Ovary (tissue), 3 donors: ENCODE measurements around the gene NTRK3.

Experiments
- EP300 ChIP-seq: sonication (generic); formaldehyde crosslinking; IDR thresholded peaks from one replicate; pipeline ENCODE4 v1.6.1; 2017; ENCODE audit warnings: antibody characterized with exemption
- POLR2A ChIP-seq: fragments of 450-650 bp; IDR thresholded peaks from one replicate; pipeline ENCODE4 v1.6.1; 2017; ENCODE audit warnings: antibody characterized with exemption, mild to moderate bottlenecking, moderate library complexity
- TF ChIP-seq, protein P1 (sequence below), 3 donors: fragments of 450-650 bp in 2 of 3; fragments of 200-600 bp in 1 of 3; IDR thresholded peaks; one replicate each; pipeline versions ENCODE4 v1.5.1 to v1.8.0; 2016 to 2022; ENCODE audit warnings: antibody characterized with exemption in 3 of 3, mild to moderate bottlenecking in 1 of 3
- donor health status: DM: no; HTN: no; CAD: no.

DNA sequence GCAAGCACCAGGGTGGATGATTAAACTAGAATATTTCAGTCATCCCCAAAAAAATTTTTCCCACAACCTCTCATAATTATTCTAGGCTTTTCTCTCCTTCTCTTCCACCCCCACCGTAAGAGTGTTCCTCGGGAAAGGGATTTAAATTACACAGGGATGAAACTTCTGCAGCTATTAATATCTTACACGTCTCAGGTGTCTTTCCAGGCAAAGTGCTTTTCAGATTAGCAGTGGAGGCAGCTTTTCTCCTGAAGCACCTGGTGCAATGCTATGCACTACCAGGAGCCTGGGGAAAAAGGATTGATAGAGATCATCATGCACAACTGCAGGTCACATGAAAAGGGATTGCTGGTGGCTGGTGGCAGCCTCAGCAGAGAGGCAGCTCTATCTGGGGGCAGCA lies 250.4 kb downstream of the NTRK3 start:
- no peak for TF ChIP-seq POLR2A
- TF ChIP-seq, protein P1, sequence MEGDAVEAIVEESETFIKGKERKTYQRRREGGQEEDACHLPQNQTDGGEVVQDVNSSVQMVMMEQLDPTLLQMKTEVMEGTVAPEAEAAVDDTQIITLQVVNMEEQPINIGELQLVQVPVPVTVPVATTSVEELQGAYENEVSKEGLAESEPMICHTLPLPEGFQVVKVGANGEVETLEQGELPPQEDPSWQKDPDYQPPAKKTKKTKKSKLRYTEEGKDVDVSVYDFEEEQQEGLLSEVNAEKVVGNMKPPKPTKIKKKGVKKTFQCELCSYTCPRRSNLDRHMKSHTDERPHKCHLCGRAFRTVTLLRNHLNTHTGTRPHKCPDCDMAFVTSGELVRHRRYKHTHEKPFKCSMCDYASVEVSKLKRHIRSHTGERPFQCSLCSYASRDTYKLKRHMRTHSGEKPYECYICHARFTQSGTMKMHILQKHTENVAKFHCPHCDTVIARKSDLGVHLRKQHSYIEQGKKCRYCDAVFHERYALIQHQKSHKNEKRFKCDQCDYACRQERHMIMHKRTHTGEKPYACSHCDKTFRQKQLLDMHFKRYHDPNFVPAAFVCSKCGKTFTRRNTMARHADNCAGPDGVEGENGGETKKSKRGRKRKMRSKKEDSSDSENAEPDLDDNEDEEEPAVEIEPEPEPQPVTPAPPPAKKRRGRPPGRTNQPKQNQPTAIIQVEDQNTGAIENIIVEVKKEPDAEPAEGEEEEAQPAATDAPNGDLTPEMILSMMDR (IDR thresholded peaks at IDR 0.05): no peak
- no peak for TF ChIP-seq EP300
